DOHH2 (cell line): ENCODE results near the gene FBXO7.

Experiments
- EZH2phosphoT487 ChIP-seq: fragments of 200-600 bp; sonication (generic); IDR thresholded peaks from 2 replicates; pipeline ENCODE4 v1.6.1; 2017; ENCODE audit warnings: borderline replicate concordance, mild to moderate bottlenecking, antibody characterized with exemption, low read length, moderate library complexity, mixed read lengths
- TF ChIP-seq, protein P1 (sequence below): fragments of 200-600 bp; sonication (generic); IDR thresholded peaks from one replicate; pipeline ENCODE4 v1.5.1; 2014; ENCODE audit warnings: antibody characterized with exemption, mild to moderate bottlenecking, low read depth, low read length; ENCODE audit not compliant: poor library complexity, severe bottlenecking

GRCh38 chr22:32531931-32532819 lies 57.6 kb downstream of the FBXO7 start:
- TF ChIP-seq, protein P1, sequence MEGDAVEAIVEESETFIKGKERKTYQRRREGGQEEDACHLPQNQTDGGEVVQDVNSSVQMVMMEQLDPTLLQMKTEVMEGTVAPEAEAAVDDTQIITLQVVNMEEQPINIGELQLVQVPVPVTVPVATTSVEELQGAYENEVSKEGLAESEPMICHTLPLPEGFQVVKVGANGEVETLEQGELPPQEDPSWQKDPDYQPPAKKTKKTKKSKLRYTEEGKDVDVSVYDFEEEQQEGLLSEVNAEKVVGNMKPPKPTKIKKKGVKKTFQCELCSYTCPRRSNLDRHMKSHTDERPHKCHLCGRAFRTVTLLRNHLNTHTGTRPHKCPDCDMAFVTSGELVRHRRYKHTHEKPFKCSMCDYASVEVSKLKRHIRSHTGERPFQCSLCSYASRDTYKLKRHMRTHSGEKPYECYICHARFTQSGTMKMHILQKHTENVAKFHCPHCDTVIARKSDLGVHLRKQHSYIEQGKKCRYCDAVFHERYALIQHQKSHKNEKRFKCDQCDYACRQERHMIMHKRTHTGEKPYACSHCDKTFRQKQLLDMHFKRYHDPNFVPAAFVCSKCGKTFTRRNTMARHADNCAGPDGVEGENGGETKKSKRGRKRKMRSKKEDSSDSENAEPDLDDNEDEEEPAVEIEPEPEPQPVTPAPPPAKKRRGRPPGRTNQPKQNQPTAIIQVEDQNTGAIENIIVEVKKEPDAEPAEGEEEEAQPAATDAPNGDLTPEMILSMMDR = no peak
- no peak for TF ChIP-seq EZH2phosphoT487
